Memory B cell (primary cell): Measurements from ENCODE around the gene SIGLEC10.
A peak's percentile ranks its signal among the peaks of the same experiment; 100 is the strongest.
"Not testable (repeated sequence)": the region's sequence is repeated elsewhere in the genome, so short reads cannot be mapped to it uniquely, and the experiment has no call there.

Experiments
- ATAC-seq: fragments of 150-1000 bp; cut with Tn5 transposase; 2 replicates; pipeline ENCODE4 v1.10.0; 2021; ENCODE audit warnings: low read depth, mild to moderate bottlenecking, moderate library complexity
- DNase-seq, 2 donors: peaks; one replicate each; pipeline ENCODE4 v3.0.0; 2022; ENCODE audit warnings: low spot score in 2 of 2
- H3K27ac Mint-ChIP-seq: one replicate; pipeline ENCODE4 v1.8.0; 2022; ENCODE audit warnings: mild to moderate bottlenecking, moderate library complexity, mixed read lengths
- H3K27me3 Mint-ChIP-seq: one replicate; pipeline ENCODE4 v1.8.0; 2022; ENCODE audit warnings: mixed read lengths
- H3K36me3 Mint-ChIP-seq: one replicate; pipeline ENCODE4 v1.8.0; 2022; ENCODE audit warnings: mild to moderate bottlenecking, mixed read lengths
- H3K4me1 Mint-ChIP-seq: one replicate; pipeline ENCODE4 v1.8.0; 2022; ENCODE audit warnings: mixed read lengths
- H3K4me3 Mint-ChIP-seq: one replicate; pipeline ENCODE4 v1.8.0; 2022; ENCODE audit warnings: mild to moderate bottlenecking, moderate library complexity, mixed read lengths
- H3K9me3 Mint-ChIP-seq: one replicate; pipeline ENCODE4 v1.8.0; 2022; ENCODE audit warnings: mixed read lengths

Gene SIGLEC10

GRCh38 chr19:51448411-51449016 lies 31.1 kb upstream of the SIGLEC10 start:
- ATAC-seq: no peak
- no peak overlapping the region for H3K4me3 Mint-ChIP-seq
- no peak for DNase-seq
- peaks cover 7% of the 10 kb centered on the region for H3K9me3 Mint-ChIP-seq
- H3K4me1 Mint-ChIP-seq: peaks cover 4% of the 10 kb centered on the region
- H3K36me3 Mint-ChIP-seq: peaks cover 2% of the 10 kb centered on the region
- no peak overlapping the region for H3K27ac Mint-ChIP-seq
- H3K27me3 Mint-ChIP-seq: peaks cover 25% of the 10 kb centered on the region

DNA sequence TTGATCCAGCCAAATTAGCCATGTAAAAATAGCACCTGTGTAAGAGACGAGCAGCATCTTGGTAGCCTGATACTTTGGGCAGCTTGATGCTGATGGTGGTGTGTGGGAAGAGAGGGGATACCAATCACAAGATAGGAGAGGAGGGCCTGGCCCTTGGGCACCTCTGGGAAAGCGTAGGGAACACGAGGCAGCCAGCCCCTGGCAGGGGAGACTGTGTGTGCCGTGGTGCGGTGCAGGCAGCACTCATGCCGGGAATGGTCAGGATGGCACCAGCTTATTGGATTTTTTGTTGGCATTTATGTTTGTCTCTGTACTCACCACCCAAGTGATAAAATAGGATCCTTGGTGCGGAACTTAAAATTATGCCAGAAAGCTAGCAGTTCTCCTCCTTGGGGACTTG lies 30.6 kb upstream of the SIGLEC10 start:
- Mint-ChIP-seq H3K27ac (no peak overlapping the region), H3K4me3 (no peak overlapping the region), H3K9me3 (peaks cover 7% of the 10 kb centered on the region), H3K36me3 (peaks cover 2% of the 10 kb centered on the region), H3K4me1 (peaks cover 4% of the 10 kb centered on the region), H3K27me3 (peaks cover 25% of the 10 kb centered on the region)
- DNase-seq (no peak), ATAC-seq (no peak)

GRCh38 chr19:51447510-51447909 lies 30.1 kb upstream of the SIGLEC10 start:
- peaks cover 25% of the 10 kb centered on the region for H3K27me3 Mint-ChIP-seq
- not testable (repeated sequence) for DNase-seq, H3K4me3 Mint-ChIP-seq, ATAC-seq, H3K4me1 Mint-ChIP-seq, H3K27ac Mint-ChIP-seq, H3K9me3 Mint-ChIP-seq, H3K36me3 Mint-ChIP-seq

- DNase-seq (peak; percentile 59 to 67), ATAC-seq (peak; percentile 87)
- Mint-ChIP-seq H3K9me3 (no peaks in the 10 kb centered on the region), H3K4me3 (peak overlapping the region; percentile 73), H3K27me3 (peaks cover 7% of the 10 kb centered on the region), H3K27ac (peak overlapping the region; percentile 93), H3K4me1 (peaks cover 22% of the 10 kb centered on the region), H3K36me3 (no peaks in the 10 kb centered on the region)
Observed at GRCh38 chr19:51441410-51442390, 24.3 kb upstream of the SIGLEC10 start.

DNA sequence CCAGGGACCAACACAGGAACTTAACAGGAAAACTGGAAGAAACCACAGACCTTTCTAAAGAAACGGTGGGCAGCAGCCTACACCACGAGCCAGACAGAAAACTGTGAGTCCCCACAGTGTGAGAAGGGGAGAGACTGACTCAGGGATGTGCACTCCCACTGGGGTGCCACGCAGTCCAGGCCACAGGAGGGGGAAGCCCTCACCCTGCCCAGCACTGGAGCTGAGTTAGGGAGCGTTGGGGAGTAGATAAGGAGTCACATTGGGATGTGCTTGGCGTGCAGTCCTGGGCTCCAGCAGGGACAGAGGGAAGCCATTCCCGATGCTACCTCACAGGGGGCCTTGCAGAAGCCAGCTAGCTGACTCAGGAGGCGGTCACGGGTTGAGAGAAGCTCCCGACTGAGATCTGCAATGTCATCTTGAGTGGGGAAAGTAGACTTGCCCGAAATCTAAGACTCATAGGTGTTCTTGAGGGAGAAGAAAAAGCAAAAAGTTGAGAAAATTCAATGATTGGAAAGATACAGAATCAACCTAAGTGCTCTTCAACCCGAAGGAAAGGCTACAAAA lies 23.5 kb upstream of the SIGLEC10 start:
- Mint-ChIP-seq H3K4me3 (peak overlapping the region; percentile 73), H3K9me3 (no peaks in the 10 kb centered on the region), H3K27ac (peak overlapping the region; percentile 93), H3K27me3 (peaks cover 6% of the 10 kb centered on the region), H3K36me3 (no peaks in the 10 kb centered on the region), H3K4me1 (peaks cover 22% of the 10 kb centered on the region)
- no peak for DNase-seq
- ATAC-seq: no peak

- H3K4me1 Mint-ChIP-seq: peaks cover 22% of the 10 kb centered on the region
- no peaks in the 10 kb centered on the region for H3K9me3 Mint-ChIP-seq
- DNase-seq: no peak
- no peaks in the 10 kb centered on the region for H3K36me3 Mint-ChIP-seq
- no peak overlapping the region for H3K4me3 Mint-ChIP-seq
- H3K27me3 Mint-ChIP-seq: peaks cover 4% of the 10 kb centered on the region
- ATAC-seq: no peak
- no peak overlapping the region for H3K27ac Mint-ChIP-seq
Observed at GRCh38 chr19:51440052-51440451, 22.6 kb upstream of the SIGLEC10 start.

DNA sequence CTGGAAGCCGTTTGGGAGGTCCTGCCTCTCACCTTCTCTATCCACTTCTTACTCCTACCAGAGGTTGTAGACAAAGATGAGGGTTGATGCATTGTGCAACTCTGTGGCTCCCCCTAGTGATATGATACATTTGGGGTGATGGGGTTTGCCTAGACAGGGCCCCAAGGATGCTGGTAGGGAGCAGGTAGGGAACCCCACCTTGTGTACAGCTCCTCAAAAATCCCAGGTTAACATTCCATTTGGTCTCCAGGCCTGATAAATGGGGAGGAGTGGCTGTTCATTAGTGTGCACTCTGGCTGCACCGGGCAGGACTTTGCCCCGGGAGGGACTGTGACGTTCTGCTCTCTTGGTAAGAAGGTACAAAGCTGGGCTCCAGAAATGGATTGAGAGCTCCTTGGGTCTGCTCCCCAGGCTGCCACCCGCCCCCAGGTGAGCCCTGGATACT lies 21.6 kb upstream of the SIGLEC10 start:
- ATAC-seq (peak; percentile 14), DNase-seq (peak; percentile 41 to 59)
- Mint-ChIP-seq H3K27me3 (peaks cover 4% of the 10 kb centered on the region), H3K27ac (no peak overlapping the region), H3K4me1 (peaks cover 22% of the 10 kb centered on the region), H3K4me3 (no peak overlapping the region), H3K9me3 (no peaks in the 10 kb centered on the region), H3K36me3 (no peaks in the 10 kb centered on the region)

- no peak for DNase-seq
- H3K36me3 Mint-ChIP-seq: no peaks in the 10 kb centered on the region
- ATAC-seq: no peak
- no peaks in the 10 kb centered on the region for H3K9me3 Mint-ChIP-seq
- no peak overlapping the region for H3K4me3 Mint-ChIP-seq
- peaks cover 6% of the 10 kb centered on the region for H3K27me3 Mint-ChIP-seq
- H3K4me1 Mint-ChIP-seq: peaks cover 4% of the 10 kb centered on the region
- H3K27ac Mint-ChIP-seq: no peak overlapping the region
Observed at GRCh38 chr19:51434456-51434855, 17.0 kb upstream of the SIGLEC10 start.

DNA sequence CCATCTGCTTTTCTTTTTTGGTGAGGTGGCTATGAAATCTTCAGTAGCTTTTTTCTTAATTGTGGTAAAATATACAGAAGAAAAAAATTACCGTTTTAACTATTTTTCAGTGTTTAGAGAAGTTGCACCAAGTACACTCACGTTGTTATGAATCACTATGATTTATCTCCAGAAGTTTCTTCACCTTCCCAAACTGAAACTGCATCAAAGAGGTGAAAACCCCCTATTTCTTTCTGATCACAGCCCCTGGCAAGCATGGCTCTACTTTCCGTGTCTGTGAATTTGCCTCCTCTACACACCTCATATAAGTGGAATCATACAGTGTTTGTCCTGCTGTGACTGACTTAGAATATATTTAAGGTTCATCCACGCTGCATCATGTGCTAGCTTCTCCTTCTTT lies 15.6 kb upstream of the SIGLEC10 start:
- Mint-ChIP-seq H3K36me3 (no peaks in the 10 kb centered on the region), H3K9me3 (no peaks in the 10 kb centered on the region), H3K4me1 (peaks cover under 1% of the 10 kb centered on the region), H3K4me3 (no peak overlapping the region), H3K27me3 (peaks cover 2% of the 10 kb centered on the region), H3K27ac (no peak overlapping the region)
- DNase-seq: no peak
- ATAC-seq: no peak

DNA sequence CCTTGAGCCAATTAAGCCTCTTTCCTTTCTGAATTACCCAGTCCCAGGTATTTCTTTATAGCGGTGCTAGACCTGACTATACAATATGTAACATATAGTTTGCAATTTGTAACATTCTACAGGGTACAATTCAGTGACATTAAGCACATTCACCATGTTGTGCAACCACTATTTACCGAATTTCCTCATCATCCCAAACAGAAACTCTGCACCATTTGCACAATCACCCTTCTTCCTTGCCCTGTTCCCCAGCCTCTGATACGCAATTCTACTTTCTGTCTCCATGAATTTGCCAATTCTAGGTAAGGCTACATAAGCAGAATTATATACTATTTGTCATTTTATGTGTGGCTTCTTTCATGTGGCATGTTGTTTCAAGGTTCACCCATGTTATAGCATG lies 13.7 kb upstream of the SIGLEC10 start:
- no peak for DNase-seq
- Mint-ChIP-seq H3K36me3 (no peaks in the 10 kb centered on the region), H3K9me3 (no peaks in the 10 kb centered on the region), H3K4me3 (no peak overlapping the region), H3K27me3 (peaks cover 1% of the 10 kb centered on the region), H3K4me1 (no peaks in the 10 kb centered on the region), H3K27ac (no peak overlapping the region)
- no peak for ATAC-seq

DNA sequence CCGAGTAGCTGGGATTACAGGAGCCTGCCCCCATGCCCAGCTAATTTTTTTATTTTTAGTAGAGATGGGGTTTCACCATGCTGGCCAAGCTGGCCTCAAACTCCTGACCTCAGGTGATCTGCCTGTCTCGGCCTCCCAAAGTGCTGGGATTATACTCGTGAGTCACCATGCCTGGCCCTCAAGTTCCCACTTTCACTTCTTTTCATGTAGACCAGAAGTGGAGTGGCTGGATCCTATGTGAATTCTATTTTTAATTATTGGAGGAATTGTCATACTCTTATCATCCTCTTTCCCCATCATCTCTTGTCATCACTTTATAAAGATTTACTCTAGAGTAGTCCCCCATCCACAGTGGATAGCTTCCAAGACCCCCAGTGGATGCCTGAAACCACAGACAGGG lies 12.8 kb upstream of the SIGLEC10 start:
- H3K4me1 Mint-ChIP-seq: no peaks in the 10 kb centered on the region
- H3K4me3 Mint-ChIP-seq: no peak overlapping the region
- DNase-seq: no peak
- no peak overlapping the region for H3K27ac Mint-ChIP-seq
- H3K27me3 Mint-ChIP-seq: peaks cover 1% of the 10 kb centered on the region
- ATAC-seq: no peak
- no peaks in the 10 kb centered on the region for H3K9me3 Mint-ChIP-seq
- no peaks in the 10 kb centered on the region for H3K36me3 Mint-ChIP-seq

DNA sequence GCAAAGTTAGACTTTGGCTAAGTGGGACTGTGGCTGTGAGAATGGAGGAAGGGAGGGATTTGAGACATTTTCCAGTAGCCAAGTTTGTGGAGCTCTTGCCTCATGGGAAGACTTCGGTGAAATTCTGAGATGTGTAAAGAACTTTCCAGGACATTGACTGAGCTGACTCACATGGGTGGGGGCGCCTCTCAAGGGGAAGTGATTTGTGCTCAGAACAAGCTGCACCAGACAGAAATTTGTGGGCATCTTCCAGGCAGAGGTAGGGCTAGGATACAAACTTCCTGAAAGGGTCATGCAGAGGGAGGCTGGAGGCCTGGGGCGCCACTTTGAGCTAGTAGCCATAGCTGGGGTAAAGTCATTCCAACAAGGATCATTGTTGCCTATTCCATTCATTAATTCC lies 9.8 kb upstream of the SIGLEC10 start:
- Mint-ChIP-seq H3K4me3 (no peak overlapping the region), H3K4me1 (no peaks in the 10 kb centered on the region), H3K27me3 (peaks cover 1% of the 10 kb centered on the region), H3K9me3 (no peaks in the 10 kb centered on the region), H3K27ac (no peak overlapping the region), H3K36me3 (no peaks in the 10 kb centered on the region)
- DNase-seq (no peak), ATAC-seq (no peak)

GRCh38 chr19:51422053-51422448 lies 4.6 kb upstream of the SIGLEC10 start:
- ATAC-seq: peak; percentile 14
- H3K27me3 Mint-ChIP-seq: no peaks in the 10 kb centered on the region
- peaks cover 12% of the 10 kb centered on the region for H3K4me1 Mint-ChIP-seq
- H3K9me3 Mint-ChIP-seq: no peaks in the 10 kb centered on the region
- H3K27ac Mint-ChIP-seq: no peak overlapping the region
- peak overlapping the region; percentile 8 for H3K4me3 Mint-ChIP-seq
- H3K36me3 Mint-ChIP-seq: no peaks in the 10 kb centered on the region
- peak; percentile 88 to 98 for DNase-seq
